ENCODE data around the gene PLEKHA4.

The PLEKHA4 gene

DNA sequence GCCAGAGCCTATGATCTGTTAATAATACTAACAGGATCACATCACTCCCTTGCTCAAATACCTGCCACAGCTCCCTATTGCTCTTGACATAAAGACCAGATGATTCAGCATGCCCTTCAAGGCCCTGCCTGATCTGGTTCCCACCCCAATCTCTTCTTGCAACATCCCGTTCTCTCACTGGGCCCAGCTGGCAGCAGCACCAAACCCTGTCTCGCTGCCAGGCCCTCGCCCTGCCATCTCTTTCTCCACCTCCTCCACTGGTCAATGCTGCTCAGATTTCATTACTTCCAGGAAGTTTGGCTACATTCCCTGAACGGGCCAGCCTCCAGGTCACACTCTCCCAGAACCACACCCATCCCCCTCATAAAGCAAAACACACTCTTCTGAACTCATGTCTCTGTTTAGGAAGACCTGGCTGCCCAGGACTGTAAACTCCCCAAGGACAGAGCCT lies 49.0 kb downstream of the PLEKHA4 start:
- no peak for DNase-seq

DNA sequence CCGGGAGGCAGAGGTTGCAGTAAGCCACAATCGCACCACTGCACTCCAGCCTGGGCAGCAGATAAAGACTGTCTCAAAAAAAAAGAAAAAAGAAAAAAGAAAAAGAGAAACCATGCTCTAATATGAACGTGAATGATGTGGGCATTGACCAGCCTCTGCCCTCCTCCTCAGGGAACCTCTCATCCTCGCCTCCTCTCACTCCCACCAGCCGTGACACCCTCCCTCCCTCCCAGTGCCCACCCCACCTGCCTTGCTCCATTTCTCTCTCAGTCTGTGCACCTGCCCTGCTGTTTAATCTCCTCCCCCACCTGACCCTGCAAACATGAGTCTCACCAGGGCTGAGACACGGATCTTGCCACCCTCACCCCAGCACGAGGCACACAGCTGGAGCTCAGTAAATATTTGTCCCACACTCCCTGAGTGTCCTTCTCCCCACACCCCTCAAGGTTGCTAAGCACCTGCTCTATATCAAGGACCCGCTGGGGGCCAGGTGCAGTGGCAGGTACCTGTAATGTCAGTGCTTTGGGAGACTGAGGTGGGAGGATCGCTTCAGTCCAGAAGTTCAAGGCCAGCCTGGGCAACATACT lies 50.1 kb downstream of the PLEKHA4 start:
- no peak for DNase-seq

DNA sequence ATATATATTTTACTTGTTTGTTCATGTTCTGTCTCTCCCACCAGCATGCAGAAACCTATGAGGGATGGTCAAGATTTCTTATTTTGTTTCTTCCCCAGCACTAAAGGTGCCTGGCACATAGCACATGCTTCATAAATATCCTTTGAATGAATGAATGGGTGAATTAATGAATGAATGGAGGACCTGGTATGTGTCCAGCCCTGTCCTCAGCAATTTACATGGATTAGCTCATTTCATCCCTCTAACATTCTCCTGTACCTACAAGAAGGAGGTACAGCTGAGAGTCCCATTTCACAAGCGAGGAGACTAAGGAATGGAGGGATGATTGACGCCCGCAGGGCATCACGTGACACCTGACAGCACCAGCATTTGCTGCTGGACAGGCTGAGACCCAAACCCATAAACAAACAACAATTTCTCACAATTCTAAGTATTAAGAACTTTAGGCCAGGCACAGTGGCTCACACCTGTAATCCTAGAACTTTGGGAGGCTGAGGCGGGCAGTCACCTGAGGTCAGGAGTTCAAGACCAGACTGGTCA lies 50.8 kb downstream of the PLEKHA4 start:
- no peak for DNase-seq

DNA sequence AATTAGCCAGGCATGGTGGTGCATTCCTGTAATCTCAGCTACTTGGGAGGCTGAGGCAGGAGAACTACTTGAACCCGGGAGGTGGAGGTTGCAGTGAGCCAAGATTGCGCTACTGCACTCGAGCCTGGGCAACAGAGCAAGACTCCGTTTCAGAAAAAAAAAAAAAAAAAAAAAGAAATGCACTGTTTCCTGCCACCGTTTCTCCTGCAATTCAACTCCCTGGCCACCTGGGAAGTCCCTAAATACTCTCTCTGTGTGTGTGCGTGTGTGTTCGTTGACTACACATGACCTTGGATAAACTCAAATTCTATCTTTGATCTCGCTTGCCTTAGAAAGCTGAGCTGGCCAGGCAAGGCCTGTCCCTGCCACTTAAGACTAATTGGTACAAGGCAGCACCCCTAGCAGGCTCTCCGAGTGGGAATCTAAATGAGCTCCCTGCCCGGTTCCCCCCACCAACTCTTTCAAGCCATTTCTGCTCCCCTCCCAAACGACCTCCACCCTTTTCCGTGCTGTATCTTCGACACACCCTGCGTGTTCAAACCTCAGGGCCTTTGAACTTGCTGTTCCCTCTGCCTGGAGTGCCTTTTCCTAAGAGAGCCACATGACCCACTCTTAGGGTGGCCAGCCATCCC lies 52.4 kb downstream of the PLEKHA4 start:
- no peak for DNase-seq

DNA sequence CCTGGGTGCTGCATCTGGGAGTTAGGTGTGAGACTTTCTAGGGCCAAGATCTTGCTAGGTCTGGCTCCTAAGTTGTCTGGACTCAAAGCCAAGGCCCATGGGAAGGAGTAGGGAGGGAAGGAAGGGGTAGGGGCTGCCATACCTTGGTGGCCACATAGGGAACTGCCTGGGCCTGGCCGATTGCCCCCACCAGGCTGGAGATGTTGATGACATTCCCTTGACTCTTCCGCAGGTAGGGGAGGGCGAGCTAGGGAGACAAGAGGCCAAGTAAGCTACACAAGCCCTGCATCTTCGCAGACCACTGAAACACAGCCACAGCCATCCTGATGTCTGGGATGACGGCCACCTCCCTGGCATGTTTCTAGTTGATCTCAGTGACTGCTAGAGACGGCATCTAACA lies 53.5 kb downstream of the PLEKHA4 start:
- DNase-seq = no peak

DNA sequence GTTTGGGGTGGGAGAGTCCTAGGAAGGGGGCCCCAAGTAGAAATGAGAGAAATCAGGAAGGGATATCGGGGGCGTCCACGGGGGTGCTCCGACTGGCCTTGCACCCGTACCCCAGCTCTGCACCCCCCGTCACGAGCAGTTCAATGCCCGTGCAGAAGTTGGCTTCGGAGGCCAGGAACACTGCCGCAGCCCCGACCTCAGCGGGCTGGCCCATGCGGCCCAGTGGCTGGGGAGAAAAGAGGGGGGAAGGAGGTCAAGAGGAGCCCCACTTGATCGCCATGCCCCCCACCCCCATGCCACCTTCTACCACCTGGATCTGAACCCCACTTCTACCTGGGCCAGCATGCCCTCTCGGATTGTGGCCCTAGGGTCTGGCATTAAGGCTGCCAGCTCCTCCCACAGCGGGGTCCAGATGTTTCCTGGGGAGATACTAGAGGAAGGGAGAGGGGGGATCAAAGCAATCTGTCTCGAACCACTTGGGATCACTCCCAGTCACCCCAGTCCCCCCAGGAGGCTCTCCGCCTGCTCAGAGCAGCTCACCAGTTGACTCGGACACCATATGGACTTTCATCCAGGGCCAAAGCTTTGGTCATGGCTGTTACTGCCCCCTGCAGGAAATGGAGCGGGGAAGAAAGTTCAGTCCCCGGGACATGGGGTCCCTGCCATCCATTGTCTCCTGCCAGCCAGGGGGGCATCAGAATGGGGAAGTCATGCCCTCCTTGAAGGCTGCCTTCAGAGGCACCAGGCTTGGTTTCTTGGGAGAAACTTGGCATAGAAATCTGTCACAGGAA lies 55.1 kb downstream of the PLEKHA4 start:
- DNase-seq = no peak

DNA sequence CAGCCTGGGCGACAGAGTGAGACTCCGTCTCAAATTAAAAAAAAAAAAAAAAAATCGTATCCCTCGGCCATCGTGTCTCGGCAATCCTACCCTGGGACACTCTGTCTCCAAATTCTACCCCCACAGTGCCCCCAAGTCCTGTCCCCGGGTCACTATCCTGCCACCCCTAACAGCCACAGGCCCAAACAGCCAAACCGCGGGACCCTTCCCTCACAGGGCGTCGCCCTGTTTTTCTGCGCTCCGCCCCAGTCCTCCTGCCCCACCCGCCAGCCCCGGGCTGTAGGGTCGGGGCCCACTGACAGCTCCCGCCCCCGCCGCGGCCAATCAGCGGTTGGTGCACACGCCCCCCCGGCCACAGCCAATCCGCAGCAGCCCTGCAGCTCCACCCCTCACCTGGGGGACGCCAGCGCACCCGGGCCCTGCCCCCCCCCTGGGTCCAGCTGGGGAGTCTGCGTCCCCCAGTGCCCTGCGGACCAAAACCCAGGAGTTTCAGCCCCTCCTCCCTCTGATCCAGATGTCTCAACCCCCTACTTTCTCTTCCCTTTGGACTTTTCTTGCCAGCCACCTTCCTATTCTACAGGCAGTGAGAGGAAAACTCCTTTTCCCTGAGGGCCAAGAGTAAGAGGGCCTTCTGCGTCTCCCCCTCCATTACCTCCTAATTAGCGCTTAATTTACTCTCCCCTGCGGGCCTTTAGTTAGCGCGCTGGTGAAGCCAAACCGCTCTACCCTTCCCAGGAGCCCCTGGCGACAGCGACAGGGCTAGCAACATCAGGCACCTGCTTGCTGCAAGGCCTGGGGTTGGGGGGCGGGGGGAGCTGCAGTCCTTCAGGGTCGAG lies 56.1 kb downstream of the PLEKHA4 start:
- DNase-seq = peak; percentile 76 to 93

DNA sequence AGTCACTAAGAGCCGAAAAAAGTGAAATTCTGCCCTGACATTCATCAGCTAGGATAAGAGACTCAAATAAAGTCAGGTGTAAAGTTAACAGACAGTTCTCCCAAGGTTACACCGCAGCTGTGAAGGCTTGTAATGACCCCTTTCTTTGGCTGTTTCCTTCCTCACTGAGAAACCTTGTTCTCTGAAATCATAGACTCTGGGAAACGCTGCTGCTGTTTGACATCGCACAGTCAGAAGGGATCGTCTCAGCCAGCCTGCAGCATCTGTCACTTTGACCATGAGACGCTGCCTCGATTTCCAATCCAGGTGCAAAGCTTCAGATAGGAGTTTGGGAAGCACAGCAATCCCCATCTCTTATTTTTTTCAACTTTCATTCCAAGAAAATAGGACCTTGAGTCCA lies 58.3 kb downstream of the PLEKHA4 start:
- DNase-seq = no peak

DNA sequence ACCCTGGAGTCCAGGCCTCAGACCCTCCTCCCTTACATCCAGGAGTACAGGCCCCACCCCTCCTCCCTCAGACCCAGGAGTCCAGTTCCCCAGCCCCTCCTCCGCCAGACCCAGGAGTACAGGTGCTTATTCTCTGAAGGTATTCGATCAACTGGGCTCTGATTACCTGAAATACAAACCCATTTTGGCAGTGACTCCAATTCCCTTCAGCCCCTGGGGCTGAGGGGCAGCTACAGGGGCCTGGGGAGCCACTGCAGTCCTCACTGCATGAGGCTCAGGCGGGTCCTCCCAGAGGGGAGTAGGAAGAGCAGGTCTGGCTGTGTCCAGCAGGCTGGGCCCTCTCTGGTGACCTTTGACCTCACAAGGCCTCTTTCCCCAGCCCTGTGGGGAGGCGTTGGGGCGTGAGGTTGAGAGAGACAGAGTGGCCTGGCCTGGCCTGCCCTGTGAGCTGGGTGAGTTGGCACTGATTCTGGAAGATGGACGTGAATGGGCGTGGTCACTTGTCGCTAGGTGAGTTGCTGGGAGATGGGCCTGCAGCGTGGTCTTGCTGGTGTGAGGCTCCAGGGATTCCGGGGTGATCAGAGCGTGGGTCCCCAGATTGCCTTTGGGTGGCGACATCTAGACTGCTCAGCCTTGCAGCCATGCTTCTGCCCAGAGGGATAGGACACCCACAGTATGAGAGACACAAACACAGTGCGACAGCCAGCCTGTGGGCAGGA lies 60.7 kb downstream of the PLEKHA4 start:
- DNase-seq = no peak

DNA sequence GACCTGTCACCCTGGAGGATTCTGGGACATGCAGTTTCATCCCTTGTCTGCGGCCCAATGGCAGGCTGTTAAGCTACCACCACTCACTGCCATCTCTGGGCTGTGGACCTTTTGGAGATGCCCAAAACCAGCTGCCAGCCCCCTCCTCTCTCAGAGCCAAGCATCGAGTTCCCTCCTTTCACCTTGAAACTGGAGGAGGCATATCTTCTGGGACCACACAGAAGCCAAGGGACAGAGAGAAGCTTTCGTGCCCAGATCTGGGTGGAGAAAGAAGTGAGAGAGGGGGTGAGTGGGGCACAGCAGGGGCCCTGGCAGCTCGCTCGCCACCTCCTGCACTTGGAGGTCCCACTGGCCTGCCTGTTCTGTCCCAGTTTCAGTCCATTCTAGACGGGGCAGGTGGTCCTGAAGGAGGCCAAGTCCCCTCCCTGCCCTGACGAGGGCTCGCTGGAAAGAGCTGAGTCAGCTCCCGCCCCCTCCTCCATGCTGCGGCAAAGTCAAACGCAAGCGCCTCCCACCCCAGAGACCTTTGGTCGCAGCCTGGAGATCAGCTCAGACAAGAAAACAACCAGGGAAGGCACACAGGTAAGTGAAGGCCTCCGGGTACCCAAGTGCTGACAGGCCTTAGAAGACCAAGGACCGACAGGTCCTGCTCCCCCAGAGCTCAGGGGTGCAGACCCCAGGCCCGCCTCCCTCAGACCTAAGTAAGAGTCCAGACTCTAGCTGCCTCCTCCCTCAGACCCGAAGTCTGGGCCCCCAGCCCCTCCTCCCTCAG lies 61.4 kb downstream of the PLEKHA4 start:
- DNase-seq = no peak

DNA sequence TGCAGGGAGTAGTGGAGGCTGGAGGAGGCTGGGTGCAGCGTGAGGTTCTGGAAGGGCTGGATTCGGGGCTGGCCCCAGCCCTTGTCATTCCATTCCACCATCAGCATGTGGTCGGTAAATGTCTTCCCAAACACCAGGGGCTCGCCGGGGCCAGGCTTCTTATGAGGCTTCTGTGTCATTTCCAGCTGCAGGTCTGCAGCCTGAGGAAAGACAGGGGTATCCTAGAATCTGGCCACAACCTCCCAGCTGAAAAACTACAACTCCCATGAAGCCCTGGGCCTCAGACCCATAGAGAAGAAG lies 61.9 kb downstream of the PLEKHA4 start:
- DNase-seq = peak; percentile 8 to 45

DNA sequence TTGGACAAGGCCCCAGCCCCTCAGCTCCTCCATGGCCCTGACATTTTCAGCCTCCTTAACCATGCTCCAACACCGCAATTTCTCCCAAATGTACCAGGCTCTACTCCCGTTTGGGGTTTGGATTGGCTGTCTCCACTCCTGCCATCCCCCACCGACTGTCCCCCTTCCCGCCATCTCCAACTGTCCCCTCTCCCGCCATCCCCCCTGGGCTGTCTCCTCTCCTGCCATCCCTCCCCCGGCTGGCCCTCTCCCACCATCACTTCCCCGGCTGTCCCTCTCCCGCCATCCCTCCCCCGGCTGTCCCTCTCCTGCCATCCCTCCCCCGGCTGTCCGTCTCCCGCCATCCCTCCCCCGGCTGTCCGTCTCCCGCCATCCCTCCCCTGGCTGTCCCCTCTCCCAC lies 63.0 kb downstream of the PLEKHA4 start:
- DNase-seq = no peak

DNA sequence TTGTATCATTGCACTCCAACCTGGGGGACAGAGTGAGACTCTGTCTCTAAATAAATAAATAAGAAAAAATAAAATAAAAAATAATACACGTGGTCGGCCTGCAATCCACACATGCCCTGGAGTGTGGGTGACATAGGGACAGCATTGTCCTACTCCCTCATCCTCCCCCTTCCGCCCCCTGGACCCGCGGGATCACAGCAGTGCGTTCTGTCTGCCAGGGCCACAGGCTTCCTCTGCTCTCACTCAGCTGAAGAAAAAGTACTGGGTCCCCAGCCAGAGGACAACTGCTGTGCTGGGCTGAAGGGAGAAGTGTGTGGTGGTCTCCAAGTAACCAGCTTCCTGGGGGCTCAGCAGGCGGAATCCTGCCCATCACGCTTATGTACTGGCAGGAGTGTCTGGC lies 63.9 kb downstream of the PLEKHA4 start:
- no peak for DNase-seq

DNA sequence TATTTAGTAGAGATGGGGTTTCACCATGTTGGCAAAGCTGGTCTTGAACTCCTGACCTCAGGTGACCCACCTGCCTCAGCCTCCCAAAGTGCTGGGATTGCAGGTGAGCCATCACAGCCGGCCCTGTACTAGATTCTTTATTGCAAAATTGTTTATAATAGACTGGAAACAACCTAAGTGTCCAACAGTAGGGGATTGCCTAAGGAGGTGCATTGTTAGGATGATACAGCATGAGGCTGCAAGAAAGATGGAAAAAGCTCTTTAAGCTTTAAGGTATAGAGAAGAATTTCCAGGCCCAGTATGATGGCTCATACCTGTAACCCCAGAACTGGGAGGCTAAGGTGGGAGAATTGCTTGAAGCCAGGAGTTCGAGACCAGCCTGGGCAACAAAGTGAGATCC lies 65.8 kb downstream of the PLEKHA4 start:
- DNase-seq = no peak

DNA sequence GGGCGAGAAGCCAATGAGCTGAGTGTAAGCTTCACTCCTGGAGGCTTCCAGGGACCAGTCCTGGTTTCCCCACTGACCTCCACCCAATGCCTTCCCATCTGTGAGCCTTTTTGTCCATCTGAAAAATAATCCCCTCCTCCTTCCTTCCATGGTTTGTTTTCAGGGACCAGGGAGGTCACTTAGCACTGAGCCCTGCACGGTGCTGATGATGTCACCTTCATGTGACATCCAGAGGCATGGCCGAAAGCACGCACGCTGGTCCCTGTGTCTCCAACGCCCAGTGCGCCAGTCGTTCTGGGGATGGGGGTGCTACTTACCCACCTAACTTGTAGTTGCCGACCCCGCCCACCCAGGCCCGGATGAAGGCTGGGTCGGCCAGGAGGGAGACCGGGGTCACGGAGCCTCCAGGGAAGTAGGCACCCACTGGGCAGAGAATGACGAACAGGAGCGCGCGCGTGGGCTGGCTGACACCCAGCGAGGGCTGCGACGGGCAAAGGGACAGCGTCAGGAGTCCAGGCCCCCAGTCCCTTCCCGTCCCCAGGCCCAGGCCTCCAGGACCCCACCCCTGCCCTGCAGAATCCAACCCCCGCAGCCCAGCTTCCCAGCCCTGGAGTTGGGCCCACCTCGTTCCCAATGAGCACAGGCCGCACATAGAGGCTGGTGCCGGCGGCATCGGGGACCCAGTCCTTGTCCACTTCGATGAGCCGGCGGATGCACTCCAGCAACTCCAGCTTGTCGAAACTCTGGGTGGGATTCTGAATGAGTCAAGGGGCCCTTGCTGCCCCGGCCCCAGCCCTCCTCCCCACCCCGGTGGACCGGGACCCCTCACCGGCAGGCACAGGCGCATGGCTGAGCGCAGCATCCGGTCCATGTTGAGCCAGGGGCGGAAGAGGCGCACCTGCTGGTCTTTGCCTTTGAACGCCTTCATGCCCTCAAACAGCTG lies 68.8 kb downstream of the PLEKHA4 start:
- DNase-seq = no peak

DNA sequence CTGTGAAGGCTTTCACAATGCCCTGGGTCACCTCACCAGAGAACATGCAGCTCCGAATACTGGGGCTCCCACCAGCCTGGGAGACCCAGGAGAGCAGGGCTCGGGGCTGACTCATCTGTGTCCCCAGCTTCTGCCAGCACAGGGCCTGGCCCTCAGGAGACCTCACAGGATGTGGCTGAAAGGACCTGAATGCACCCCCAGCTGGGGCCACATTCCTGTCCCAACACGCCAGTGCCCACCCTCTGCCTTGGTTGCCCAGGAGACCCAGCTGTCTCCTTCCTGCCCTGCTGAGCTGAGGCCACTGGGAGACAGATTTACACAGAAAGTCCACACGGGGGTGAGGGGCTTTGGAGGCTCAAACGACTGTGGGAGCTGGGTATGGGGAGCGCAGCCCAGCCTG lies 69.5 kb downstream of the PLEKHA4 start:
- DNase-seq = no peak

DNA sequence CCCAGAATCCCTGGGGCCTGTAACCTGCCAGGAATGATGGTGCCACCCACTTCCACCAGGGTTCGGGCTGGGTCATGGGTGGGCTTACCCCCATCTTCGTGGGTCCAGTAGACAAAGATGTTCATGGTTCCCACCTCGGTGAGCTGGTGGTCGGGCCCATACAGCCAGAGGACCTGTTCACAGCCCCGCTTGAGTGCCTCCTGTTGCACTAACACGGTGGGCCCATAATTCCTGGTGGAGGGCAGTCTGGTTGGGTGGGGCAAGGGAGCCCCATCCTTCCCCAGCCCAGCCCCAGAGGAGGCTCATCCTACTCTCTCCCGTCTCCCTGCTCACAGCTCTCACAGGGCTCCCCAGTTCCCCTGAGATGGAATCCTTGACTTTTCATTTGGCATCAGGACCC lies 71.3 kb downstream of the PLEKHA4 start:
- DNase-seq = no peak

DNA sequence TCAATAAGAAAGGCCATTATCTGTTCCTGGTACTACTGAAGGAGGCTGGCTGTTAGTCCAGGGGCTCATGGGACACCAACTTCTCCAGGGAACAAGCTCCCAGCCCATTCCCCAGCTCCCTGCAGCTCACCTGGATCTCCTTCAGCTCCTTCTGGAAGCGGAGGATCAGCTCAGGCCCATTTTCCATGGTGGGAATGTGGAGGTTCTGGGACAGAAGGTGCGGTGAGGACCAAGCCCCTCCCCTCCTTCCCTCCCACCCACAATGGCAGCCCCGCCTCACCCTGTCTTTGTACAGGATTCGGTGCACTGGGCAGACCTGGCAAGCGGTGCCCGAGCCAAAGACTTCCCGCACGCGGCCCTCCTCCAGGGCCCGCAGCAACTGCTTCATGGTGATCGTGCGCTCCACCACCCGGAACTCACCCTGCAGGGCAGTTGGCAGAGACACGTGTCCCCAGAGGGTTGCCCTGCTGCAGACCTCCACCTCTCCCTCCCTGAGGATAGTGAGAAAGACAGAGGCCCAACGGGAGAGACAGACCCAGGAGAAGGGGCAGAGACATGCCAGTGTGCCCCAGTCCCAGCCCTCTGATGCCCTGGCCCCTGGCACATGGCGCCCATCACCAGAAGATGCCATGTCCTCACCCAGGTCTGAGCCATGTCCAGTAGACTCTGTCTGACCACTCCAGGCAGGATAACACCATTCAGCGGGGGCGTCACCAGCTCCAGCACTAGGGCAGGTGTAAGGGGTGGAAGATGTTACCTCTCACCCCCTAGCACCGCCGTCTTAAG lies 71.9 kb downstream of the PLEKHA4 start:
- no peak for DNase-seq

DNA sequence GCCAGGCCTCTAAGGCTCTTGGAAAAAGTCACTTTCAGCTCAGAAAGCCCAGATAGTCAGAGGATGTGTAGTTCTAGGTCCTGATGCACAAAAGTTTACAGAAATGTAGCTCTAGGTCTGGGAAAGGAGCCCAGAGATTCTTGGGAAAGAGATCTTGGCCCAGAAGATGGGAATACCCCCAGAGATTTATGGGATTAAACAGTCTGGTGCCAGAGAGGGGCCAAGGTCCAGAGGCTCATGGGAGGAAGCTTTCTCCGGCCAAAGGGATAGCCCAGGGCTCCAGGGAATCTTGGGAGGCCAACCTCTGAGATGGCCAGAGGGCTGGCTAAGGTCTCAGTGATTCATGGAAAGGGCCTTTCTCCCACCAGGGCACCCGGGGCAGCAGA lies 72.7 kb downstream of the PLEKHA4 start:
- no peak for DNase-seq

Data from NCI-H526 (cell line).